Glomerular visceral epithelial cell (primary cell): ENCODE results near the gene PLBD2.

Source experiments
- DNase-seq: peaks from one replicate; pipeline ENCODE4 v3.0.0-alpha.2; 2016; ENCODE audit errors: extremely low spot score

PLBD2 gene

DNA sequence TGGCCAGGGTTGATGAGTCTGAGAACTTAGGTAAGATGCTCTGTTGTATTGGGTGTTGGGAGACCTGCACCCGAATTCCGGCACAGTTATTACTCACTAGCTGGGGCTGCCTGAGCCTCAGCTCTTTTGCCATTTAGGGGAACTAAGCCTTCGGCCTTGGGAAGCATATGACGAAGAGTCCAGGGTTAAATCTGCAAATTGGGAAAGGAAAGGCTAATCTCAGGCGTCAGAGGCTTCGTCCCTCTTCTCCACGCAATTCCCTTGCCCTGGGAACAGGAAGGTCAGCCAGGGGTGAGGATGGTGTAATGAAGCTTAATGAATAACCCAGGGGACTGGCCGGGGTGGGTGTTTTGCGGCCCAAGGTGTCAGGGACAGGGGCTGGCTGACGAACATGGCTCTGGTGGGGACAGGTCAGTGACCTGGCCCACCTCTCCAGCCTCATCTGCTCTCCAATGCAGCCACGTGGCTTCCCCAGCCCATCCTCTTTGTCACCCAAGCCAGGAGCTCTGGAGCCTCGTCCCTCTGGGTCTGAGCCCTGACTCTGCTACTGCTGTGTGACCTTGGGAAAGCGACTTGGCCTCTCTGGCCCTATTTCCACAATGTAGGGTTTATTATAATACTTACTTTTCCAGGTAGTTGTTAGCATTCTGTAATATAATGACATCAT lies 60.0 kb downstream of the PLBD2 start:
- DNase-seq = peak; percentile 35

DNA sequence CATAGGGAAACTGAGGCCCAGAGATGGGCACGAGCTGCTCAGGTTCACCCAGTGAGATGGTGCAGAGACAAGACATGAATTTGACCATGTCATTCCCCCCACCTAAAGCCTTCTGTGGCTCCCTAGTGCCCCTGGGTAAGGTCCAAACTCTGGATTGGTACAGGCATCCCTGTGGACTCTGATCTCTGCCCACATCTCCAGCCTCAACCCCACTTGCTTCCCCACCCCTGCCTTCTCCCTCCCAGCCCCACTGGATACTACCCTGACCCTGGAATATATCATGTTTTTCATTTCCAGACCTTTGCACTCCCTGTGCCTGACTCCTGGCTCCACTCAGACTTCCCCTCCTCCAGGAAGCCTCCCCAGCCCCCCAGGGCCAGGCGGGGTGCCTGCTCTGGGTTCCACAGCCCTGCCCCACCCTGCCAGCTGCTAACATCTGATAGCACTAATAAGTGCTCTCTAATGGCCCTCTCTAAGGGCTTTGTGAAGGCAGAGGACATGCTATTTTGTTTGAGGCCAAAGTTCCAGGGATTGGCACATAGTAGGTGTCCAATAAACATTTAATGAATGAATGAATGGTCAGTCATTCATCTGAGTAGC lies 62.7 kb downstream of the PLBD2 start:
- DNase-seq = no peak

GRCh38 chr12:113422030-113422885 lies 63.9 kb downstream of the PLBD2 start, which contains the start of gene SDSL:
Gene SDSL, plus strand, starts transcription at chr12:113422380. Its CDS starts 5,603 bp downstream, at chr12:113427983.
- peak; percentile 89 for DNase-seq

GRCh38 chr12:113422886-113423669 lies 64.7 kb downstream of the PLBD2 start:
- DNase-seq = no peak

DNA sequence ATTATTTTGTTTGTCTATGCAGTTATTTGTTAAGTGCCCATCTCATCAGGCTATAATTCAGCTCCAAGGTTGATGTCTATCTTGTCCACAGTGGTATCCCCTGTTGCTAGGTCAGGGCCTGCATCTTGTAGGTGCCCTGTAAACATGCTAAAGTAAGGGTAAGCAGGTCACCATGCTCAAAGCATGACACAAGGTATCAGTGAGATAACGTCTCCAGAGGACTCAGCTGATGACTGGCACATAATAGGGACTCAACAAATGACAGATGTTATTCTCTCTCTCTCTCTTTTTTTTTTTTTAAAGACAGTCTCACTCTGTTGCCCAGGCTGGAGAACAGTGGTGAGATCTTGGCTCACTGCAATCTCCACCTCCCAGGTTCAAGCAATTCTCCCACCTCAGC lies 66.1 kb downstream of the PLBD2 start:
- no peak for DNase-seq

DNA sequence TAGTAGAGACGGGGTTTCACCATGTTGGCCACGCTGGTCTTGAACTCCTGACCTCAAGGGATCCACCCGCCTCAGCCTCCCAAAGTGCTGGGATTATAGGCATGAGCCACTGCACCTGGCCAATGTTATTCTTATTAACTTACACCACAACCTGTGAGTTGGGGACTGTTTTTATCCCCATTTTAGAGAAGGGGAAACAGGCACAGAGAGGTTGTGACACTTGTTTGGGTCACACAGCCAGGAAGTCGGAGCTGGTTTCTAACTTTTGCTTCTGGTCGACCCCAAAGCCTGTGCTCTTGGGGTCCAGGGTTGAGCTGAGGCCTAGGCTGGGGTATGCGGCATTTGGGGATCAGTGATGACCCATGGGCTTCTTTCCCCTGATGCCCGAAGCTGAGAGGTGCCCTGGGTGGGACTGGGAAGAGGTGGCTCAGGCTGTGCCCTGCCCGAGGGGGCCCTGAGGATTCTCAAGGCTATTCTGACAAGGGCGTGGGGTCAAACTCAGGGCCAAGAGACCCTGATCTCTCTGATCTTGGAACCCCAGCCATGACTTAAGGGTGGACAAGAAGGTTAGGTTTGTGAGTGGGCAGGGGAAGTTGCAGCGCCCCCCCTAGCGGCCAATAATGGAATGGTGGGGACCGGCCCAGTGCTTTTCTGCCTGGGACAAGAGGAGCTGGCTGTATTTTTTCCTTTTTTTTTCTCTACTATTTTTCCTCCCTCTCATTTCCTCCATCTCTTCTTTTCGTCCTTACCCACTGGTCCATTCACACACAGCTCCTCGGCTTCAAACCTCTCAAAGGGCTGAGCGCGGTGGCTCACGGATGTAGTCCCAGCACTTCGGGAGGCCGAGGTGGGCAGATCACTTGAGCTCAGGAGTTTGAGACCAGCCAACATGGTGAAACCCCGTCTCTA lies 66.8 kb downstream of the PLBD2 start:
- peak; percentile 58 for DNase-seq

GRCh38 chr12:113425960-113426453 lies 67.6 kb downstream of the PLBD2 start:
- DNase-seq = no peak

DNA sequence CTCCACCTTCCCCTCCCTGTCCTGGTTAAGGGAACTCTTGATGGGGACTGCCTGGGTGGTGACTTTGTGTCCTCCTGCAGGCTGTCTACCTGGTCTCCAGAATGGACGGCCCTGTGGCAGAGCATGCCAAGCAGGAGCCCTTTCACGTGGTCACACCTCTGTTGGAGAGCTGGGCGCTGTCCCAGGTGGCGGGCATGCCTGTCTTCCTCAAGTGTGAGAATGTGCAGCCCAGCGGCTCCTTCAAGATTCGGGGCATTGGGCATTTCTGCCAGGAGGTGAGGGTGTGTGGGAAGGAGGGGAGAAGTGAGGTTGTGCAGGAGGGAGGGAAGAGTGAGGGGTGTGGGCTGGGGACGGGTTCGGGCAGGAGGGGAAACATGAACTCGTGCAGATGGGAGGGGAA lies 69.5 kb downstream of the PLBD2 start:
- DNase-seq = no peak

DNA sequence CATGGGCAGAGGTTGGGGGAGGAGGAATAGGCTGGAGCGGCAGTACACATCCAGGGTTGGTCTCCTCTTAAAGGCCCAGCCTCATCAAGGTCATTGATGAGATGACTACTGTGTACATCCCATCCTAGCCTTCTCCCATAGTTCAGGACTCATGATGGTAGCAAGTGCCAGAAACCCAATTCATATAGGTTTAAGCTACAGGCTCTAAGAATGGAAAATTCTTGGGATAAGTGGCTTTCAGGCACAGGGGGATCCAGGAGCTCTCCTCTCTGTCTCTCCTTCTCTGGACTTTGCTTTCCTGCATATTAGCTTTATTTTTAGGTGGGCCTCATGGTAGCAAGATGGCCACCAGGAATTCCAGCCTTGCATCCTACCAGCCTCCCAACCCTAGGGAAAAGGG lies 70.1 kb downstream of the PLBD2 start:
- DNase-seq = no peak

- no peak for DNase-seq
Observed at GRCh38 chr12:113432986-113433385, 74.6 kb downstream of the PLBD2 start.

DNA sequence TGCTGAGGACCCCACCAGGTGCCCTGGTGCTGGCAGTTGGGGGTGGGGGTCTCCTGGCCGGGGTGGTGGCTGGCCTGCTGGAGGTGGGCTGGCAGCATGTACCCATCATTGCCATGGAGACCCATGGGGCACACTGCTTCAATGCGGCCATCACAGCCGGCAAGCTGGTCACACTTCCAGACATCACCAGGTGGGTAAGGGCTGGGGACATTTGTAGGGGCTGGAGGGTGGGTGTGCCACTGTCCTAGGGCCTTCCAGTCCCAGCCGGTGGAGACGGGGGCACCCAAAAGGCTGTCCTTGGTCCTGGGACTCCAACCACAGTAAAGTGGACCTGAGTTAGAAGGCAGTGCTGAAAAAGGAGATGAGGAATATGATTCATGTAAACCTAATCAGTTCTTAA lies 77.0 kb downstream of the PLBD2 start:
- DNase-seq = no peak

DNA sequence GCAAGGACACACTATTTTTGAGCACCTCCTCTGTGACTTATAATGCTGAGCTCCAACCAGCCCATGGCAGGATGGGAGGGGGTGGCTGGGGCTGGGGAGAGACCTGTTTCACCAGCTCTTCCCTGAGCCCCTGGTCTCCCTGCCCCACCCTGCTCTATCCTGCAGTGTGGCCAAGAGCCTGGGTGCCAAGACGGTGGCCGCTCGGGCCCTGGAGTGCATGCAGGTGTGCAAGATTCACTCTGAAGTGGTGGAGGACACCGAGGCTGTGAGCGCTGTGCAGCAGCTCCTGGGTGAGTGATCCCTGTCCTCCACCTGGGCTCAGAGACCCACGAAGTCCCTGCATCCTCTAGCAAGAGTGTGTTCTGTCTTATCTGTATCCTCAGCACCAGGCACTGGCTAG lies 78.2 kb downstream of the PLBD2 start:
- DNase-seq = no peak

DNA sequence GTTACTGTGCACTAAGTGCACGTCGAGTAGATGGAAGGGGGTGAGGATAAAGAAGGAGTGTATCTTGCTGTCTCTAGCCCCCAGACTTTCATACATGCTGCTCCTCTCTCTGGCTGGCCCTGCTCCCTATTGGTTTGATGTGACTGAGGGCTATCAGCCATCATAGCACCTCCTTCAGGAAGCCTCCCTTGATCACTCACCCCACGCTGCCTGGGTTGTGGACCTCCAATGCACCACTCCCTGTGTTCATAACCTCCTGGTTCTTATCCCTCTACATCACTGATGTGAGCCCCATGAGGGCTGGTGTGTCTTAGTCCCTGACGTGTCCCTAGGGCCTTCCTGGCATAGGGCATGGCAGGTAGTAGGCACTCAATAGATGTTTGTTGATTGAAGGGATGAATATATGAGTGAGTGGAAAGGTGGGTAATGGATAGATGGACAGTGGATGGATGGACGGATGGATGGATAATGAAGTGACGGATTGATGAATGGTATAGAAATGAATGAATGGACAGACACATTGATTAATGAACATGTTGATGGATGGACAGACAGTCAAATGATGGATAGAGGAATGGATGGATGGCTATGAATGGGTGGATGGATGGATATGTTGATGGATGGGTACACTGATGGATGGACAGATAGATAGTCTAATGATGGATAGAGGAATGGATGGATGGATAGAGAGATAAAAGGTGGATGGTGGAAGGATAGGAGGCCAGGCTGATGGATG lies 78.8 kb downstream of the PLBD2 start:
- no peak for DNase-seq

GRCh38 chr12:113437729-113438100 lies 79.3 kb downstream of the PLBD2 start:
- no peak for DNase-seq

- no peak for DNase-seq
Observed at GRCh38 chr12:113438523-113439300, 80.3 kb downstream of the PLBD2 start.

GRCh38 chr12:113439301-113439597 lies 80.9 kb downstream of the PLBD2 start:
- no peak for DNase-seq

DNA sequence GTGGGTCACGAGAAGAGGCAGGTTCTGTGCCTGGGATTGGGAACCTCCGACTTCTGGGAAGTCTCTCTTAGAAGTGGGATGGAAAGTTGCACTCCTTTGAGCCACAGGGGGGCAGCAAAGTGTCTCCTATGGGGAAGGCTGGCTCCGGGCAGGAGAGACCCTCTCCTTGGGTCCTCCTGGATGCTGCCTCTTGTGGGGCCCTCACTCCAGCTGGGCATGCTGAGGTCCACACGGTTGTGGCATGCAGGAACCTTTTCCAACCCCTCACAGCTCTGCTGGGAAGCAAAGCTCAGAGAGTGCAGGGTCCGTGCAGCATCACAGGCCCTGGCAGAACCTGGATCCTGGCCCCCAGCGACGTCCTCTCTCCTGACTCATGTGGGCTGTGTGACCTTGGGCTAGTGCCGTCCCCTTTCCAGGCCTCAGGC lies 81.2 kb downstream of the PLBD2 start:
- no peak for DNase-seq

DNA sequence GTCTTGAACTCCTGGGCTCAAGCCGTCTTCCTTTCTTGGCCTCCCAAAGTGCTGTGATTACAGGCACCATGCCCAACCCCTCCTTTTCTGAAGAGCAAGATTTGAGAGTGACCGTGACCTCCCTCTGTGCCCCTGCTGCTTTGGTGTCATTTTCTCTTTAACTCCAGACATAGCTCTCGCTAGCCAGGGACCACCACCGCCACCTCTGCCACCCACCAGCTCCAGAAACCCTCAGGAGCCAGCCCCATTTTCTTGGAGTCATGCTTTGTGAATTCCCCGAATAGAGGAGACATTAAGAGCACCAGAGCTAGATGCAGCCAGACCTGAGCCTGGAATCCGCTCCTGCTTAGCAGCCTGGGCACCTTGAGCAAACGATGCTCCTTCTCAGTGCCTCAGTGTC lies 81.9 kb downstream of the PLBD2 start:
- DNase-seq = no peak
